Mesendoderm (in vitro differentiated cells): ENCODE results near the gene ANKRD40CL.

Experiments used
- DNase-seq: peaks from one replicate; pipeline ENCODE4 v3.0.0; 2013
- H2AK5ac ChIP-seq: 2 replicates; pipeline ENCODE4 v1.6.1; 2013; ENCODE audit warnings: low read length, inconsistent platforms
- H2BK120ac ChIP-seq: 2 replicates; pipeline ENCODE4 v1.6.1; 2013; ENCODE audit warnings: low read depth, mild to moderate bottlenecking, low read length, moderate library complexity, mixed read lengths
- H2BK15ac ChIP-seq: replicated peaks from 2 replicates; pipeline ENCODE4 v1.6.1; 2013; ENCODE audit warnings: low read depth, mild to moderate bottlenecking, moderate library complexity
- H2BK5ac ChIP-seq: 2 replicates; pipeline ENCODE4 v1.6.1; 2013; ENCODE audit warnings: low read length, inconsistent platforms
- H3K18ac ChIP-seq: 2 replicates; pipeline ENCODE4 v1.6.1; 2013; ENCODE audit warnings: mild to moderate bottlenecking, low read length, mixed read lengths
- H3K23ac ChIP-seq: one replicate; pipeline ENCODE4 v1.6.1; 2013; ENCODE audit warnings: low read length
- H3K27ac ChIP-seq: 2 replicates; pipeline ENCODE4 v1.5.1; 2013; ENCODE audit warnings: low read depth, mild to moderate bottlenecking, inconsistent platforms, low read length, moderate library complexity
- H3K27me3 ChIP-seq: 2 replicates; pipeline ENCODE4 v1.6.1; 2013; ENCODE audit warnings: low read length, control low read depth, mild to moderate bottlenecking, inconsistent platforms; ENCODE audit not compliant: insufficient read depth, poor library complexity
- H3K36me3 ChIP-seq: 2 replicates; pipeline ENCODE4 v1.6.1; 2013; ENCODE audit warnings: low read length, inconsistent platforms; ENCODE audit not compliant: control insufficient read depth, insufficient read depth
- H3K4ac ChIP-seq: one replicate; pipeline ENCODE4 v1.6.1; 2013; ENCODE audit warnings: low read depth, mild to moderate bottlenecking, low read length, moderate library complexity
- H3K4me1 ChIP-seq: 2 replicates; pipeline ENCODE4 v1.6.1; 2013; ENCODE audit warnings: low read depth, low read length, inconsistent platforms; ENCODE audit not compliant: control insufficient read depth
- H3K4me2 ChIP-seq: 2 replicates; pipeline ENCODE4 v1.6.1; 2013; ENCODE audit warnings: low read length
- H3K4me3 ChIP-seq: 2 replicates; pipeline ENCODE4 v1.5.1; 2013; ENCODE audit warnings: mild to moderate bottlenecking, low read length
- H3K56ac ChIP-seq: one replicate; pipeline ENCODE4 v1.6.1; 2013; ENCODE audit warnings: low read length
- H3K79me1 ChIP-seq: 2 replicates; pipeline ENCODE4 v1.6.1; 2013; ENCODE audit warnings: low read length, inconsistent platforms
- H3K79me2 ChIP-seq: 2 replicates; pipeline ENCODE4 v1.6.1; 2013; ENCODE audit warnings: mild to moderate bottlenecking, low read length; ENCODE audit not compliant: control insufficient read depth, insufficient read depth
- H3K9ac ChIP-seq: 2 replicates; pipeline ENCODE4 v1.6.1; 2013; ENCODE audit warnings: low read length, inconsistent platforms
- H4K5ac ChIP-seq: one replicate; pipeline ENCODE4 v1.6.1; 2013; ENCODE audit warnings: low read length
- H4K8ac ChIP-seq: one replicate; pipeline ENCODE4 v1.6.1; 2013; ENCODE audit warnings: low read depth, mild to moderate bottlenecking, control low read depth, low read length, moderate library complexity
- WGBS: extraction: QIAGEN DNeasy Blood & Tissue Kit; methylation state at CpG from one replicate; pipeline ENCODE4 v1.1.7; 2013; ENCODE audit warnings: low lambda C conversion rate, missing lambda C conversion rate; ENCODE audit not compliant: insufficient coverage; ENCODE audit errors: extremely low coverage; 5-methylcytosine and 5-hydroxymethylcytosine counted together

Gene ANKRD40CL

GRCh38 chr17:50785126-50785525 is 17.8 kb upstream of the ANKRD40CL start:
- no peaks in the 10 kb centered on the region for H3K36me3 ChIP-seq
- H3K27me3 ChIP-seq, result no peaks in the 10 kb centered on the region
- no peak overlapping the region for H4K5ac ChIP-seq
- no peak overlapping the region for H3K9ac ChIP-seq
- no peak overlapping the region for H4K8ac ChIP-seq
- H3K27ac ChIP-seq, result no peak overlapping the region
- no peak overlapping the region for H2BK120ac ChIP-seq
- DNase-seq, result no peak
- no peak overlapping the region for H2BK15ac ChIP-seq
- no peak overlapping the region for H3K4me2 ChIP-seq
- no peak overlapping the region for H3K4me3 ChIP-seq
- no peak overlapping the region for H3K18ac ChIP-seq
- no peak overlapping the region for H2AK5ac ChIP-seq
- H3K79me1 ChIP-seq, result no peaks in the 10 kb centered on the region
- no peaks in the 10 kb centered on the region for H3K79me2 ChIP-seq
- no peak overlapping the region for H2BK5ac ChIP-seq
- no peaks in the 10 kb centered on the region for H3K4me1 ChIP-seq
- H3K4ac ChIP-seq, result no peak overlapping the region
- no CpG with 5 or more reads among the region's 4 CpGs for WGBS
- no peak overlapping the region for H3K56ac ChIP-seq
- H3K23ac ChIP-seq, result no peak overlapping the region

GRCh38 chr17:50783905-50784304 is 16.6 kb upstream of the ANKRD40CL start:
- no CpG with 5 or more reads among the region's 2 CpGs for WGBS

GRCh38 chr17:50783193-50783660 is 15.9 kb upstream of the ANKRD40CL start:
- H3K36me3 ChIP-seq, result no peaks in the 10 kb centered on the region
- H3K4me3 ChIP-seq, result no peak overlapping the region
- no peak overlapping the region for H4K5ac ChIP-seq
- H2BK120ac ChIP-seq, result no peak overlapping the region
- H3K79me1 ChIP-seq, result no peaks in the 10 kb centered on the region
- H3K18ac ChIP-seq, result no peak overlapping the region
- H2AK5ac ChIP-seq, result no peak overlapping the region
- H3K9ac ChIP-seq, result no peak overlapping the region
- no peak overlapping the region for H3K23ac ChIP-seq
- H3K4ac ChIP-seq, result no peak overlapping the region
- H3K56ac ChIP-seq, result no peak overlapping the region
- H3K79me2 ChIP-seq, result no peaks in the 10 kb centered on the region
- H3K27ac ChIP-seq, result no peak overlapping the region
- H4K8ac ChIP-seq, result no peak overlapping the region
- H3K4me1 ChIP-seq, result no peaks in the 10 kb centered on the region
- WGBS, result no CpG with 5 or more reads among the region's 7 CpGs
- H2BK5ac ChIP-seq, result no peak overlapping the region
- H3K27me3 ChIP-seq, result no peaks in the 10 kb centered on the region
- H2BK15ac ChIP-seq, result no peak overlapping the region
- peak; percentile 93 for DNase-seq
- no peak overlapping the region for H3K4me2 ChIP-seq

More at GRCh38 chr17:50783905-50784304, 16.6 kb upstream of the ANKRD40CL start:
- Histone ChIP-seq H2BK120ac (no peak overlapping the region), H4K5ac (no peak overlapping the region), H3K27me3 (no peaks in the 10 kb centered on the region), H4K8ac (no peak overlapping the region), H3K4me3 (no peak overlapping the region), H3K4ac (no peak overlapping the region), H3K56ac (no peak overlapping the region), H2BK5ac (no peak overlapping the region), H3K4me1 (no peaks in the 10 kb centered on the region), H3K23ac (no peak overlapping the region), H3K9ac (no peak overlapping the region), H3K4me2 (no peak overlapping the region), H3K18ac (no peak overlapping the region), H2BK15ac (no peak overlapping the region), H2AK5ac (no peak overlapping the region), H3K36me3 (no peaks in the 10 kb centered on the region), H3K79me1 (no peaks in the 10 kb centered on the region), H3K79me2 (no peaks in the 10 kb centered on the region), H3K27ac (no peak overlapping the region)
- no peak for DNase-seq

- no CpG with 5 or more reads among the region's 38 CpGs for whole genome bisulfite sequencing
- H3K9ac ChIP-seq, result no peak overlapping the region
- H2AK5ac ChIP-seq, result no peak overlapping the region
- H3K18ac ChIP-seq, result no peak overlapping the region
- H3K4me1 ChIP-seq, result no peaks in the 10 kb centered on the region
- H3K4me3 ChIP-seq, result no peak overlapping the region
- H3K27me3 ChIP-seq, result no peaks in the 10 kb centered on the region
- no peak overlapping the region for H2BK120ac ChIP-seq
- H3K23ac ChIP-seq, result no peak overlapping the region
- H4K8ac ChIP-seq, result no peak overlapping the region
- H3K79me2 ChIP-seq, result no peaks in the 10 kb centered on the region
- H2BK15ac ChIP-seq, result no peak overlapping the region
- H3K4ac ChIP-seq, result no peak overlapping the region
- no peak overlapping the region for H2BK5ac ChIP-seq
- H4K5ac ChIP-seq, result no peak overlapping the region
- no peak overlapping the region for H3K4me2 ChIP-seq
- no peak overlapping the region for H3K27ac ChIP-seq
- DNase-seq, result no peak
- no peaks in the 10 kb centered on the region for H3K36me3 ChIP-seq
- H3K79me1 ChIP-seq, result no peaks in the 10 kb centered on the region
- no peak overlapping the region for H3K56ac ChIP-seq
Observed at GRCh38 chr17:50781167-50781566, 13.8 kb upstream of the ANKRD40CL start.

GRCh38 chr17:50779747-50780353 is 12.5 kb upstream of the ANKRD40CL start:
- H2BK15ac ChIP-seq, result no peak overlapping the region
- no CpG with 5 or more reads among the region's 9 CpGs for WGBS
- H2BK120ac ChIP-seq, result no peak overlapping the region
- H3K79me1 ChIP-seq, result no peaks in the 10 kb centered on the region
- H3K56ac ChIP-seq, result no peak overlapping the region
- no peak overlapping the region for H4K8ac ChIP-seq
- H3K4me2 ChIP-seq, result no peak overlapping the region
- H3K9ac ChIP-seq, result no peak overlapping the region
- H3K79me2 ChIP-seq, result no peaks in the 10 kb centered on the region
- H3K23ac ChIP-seq, result no peak overlapping the region
- no peak overlapping the region for H3K4me3 ChIP-seq
- H3K27me3 ChIP-seq, result no peaks in the 10 kb centered on the region
- no peak for DNase-seq
- no peak overlapping the region for H3K27ac ChIP-seq
- no peak overlapping the region for H2AK5ac ChIP-seq
- H3K4ac ChIP-seq, result no peak overlapping the region
- no peak overlapping the region for H4K5ac ChIP-seq
- H3K36me3 ChIP-seq, result no peaks in the 10 kb centered on the region
- H3K4me1 ChIP-seq, result no peaks in the 10 kb centered on the region
- H2BK5ac ChIP-seq, result no peak overlapping the region
- no peak overlapping the region for H3K18ac ChIP-seq

- Histone ChIP-seq H2BK120ac (no peak overlapping the region), H4K8ac (no peak overlapping the region), H3K27me3 (no peaks in the 10 kb centered on the region), H3K56ac (no peak overlapping the region), H3K36me3 (no peaks in the 10 kb centered on the region), H2BK5ac (no peak overlapping the region), H3K23ac (no peak overlapping the region), H3K79me2 (no peaks in the 10 kb centered on the region), H3K4ac (no peak overlapping the region), H3K4me2 (no peak overlapping the region), H2AK5ac (no peak overlapping the region), H4K5ac (no peak overlapping the region), H3K9ac (no peak overlapping the region), H3K4me1 (no peaks in the 10 kb centered on the region), H3K4me3 (no peak overlapping the region), H3K18ac (no peak overlapping the region), H3K79me1 (no peaks in the 10 kb centered on the region), H2BK15ac (no peak overlapping the region), H3K27ac (no peak overlapping the region)
- WGBS, result no CpG with 5 or more reads among the region's 4 CpGs
- DNase-seq, result no peak
Observed at GRCh38 chr17:50778988-50779387, 11.7 kb upstream of the ANKRD40CL start.
